Fibroblast of the aortic adventitia (primary cell): ENCODE results near the gene PIP5K1B. TPM values are rescaled to one million over a fixed set of nuclear protein-coding genes. Genes with fewer than 3 reads are reported as not detected.

Experiments used
- DNase-seq: peaks from one replicate; pipeline ENCODE4 v3.0.0-alpha.2; 2010; ENCODE audit warnings: low read depth
- H3K4me3 ChIP-seq: 2 replicates; pipeline ENCODE4 v1.5.1; 2011; ENCODE audit warnings: low read depth, mild to moderate bottlenecking, control low read depth, low read length, moderate library complexity
- total RNA-seq: library from RNA; depleted of rRNA; stranded (reverse); fragments of >200 nt; gene quantifications from 2 replicates; pipeline ENCODE4 v1.2.3, GENCODE V29; 2012; ENCODE audit warnings: low replicate concordance
- TF ChIP-seq, protein P1 (sequence below): IDR thresholded peaks from 2 replicates; pipeline ENCODE4 v1.5.1; 2011; ENCODE audit warnings: mild to moderate bottlenecking, low read length, control low read depth, inconsistent platforms; ENCODE audit not compliant: insufficient read depth

Gene PIP5K1B
- total RNA-seq, 1 donor, result not detected

DNA sequence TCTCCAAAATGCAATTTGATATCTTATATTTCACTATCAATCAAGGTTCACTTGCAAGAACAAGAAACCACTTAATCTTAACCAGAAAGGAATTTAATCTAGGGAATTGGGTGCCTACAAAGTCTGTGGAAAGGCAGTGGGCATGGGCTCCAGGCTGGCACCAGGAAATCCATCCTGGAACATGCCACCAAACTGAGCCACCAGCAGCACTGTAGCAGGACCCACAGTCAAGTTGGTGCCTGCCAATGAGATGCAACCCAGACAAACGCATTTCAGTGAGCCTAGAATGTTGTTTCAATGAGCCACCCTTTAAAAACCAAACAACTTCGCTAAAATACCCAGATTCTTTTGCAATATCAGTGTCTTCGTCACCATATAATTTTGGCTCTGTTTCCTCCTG, 237.8 kb downstream of the PIP5K1B start:
- TF ChIP-seq, protein P1, sequence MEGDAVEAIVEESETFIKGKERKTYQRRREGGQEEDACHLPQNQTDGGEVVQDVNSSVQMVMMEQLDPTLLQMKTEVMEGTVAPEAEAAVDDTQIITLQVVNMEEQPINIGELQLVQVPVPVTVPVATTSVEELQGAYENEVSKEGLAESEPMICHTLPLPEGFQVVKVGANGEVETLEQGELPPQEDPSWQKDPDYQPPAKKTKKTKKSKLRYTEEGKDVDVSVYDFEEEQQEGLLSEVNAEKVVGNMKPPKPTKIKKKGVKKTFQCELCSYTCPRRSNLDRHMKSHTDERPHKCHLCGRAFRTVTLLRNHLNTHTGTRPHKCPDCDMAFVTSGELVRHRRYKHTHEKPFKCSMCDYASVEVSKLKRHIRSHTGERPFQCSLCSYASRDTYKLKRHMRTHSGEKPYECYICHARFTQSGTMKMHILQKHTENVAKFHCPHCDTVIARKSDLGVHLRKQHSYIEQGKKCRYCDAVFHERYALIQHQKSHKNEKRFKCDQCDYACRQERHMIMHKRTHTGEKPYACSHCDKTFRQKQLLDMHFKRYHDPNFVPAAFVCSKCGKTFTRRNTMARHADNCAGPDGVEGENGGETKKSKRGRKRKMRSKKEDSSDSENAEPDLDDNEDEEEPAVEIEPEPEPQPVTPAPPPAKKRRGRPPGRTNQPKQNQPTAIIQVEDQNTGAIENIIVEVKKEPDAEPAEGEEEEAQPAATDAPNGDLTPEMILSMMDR, result no peak
- DNase-seq, result no peak
- H3K4me3 ChIP-seq, result no peak overlapping the region

DNA sequence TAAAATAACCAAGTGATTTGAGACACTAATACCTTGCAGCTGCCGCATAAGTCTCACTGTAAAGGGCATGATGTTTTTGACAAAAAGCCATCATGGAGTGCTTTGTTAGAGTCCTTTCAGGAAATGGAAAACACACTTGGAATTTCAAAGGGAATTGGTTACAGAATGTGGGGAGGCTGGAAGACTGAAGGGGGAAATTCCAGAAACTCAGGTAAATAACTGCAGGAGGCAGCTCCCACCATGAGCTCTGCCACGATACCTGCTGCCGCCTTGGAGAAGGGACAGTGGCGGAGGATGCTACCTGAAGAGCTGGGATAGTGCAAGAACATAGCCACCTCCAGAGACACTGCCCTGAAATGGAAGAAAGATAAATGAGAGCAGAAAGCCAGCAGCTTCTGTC, 242.0 kb downstream of the PIP5K1B start:
- DNase-seq, result no peak
- TF ChIP-seq, protein P1, result no peak
- no peak overlapping the region for H3K4me3 ChIP-seq

DNA sequence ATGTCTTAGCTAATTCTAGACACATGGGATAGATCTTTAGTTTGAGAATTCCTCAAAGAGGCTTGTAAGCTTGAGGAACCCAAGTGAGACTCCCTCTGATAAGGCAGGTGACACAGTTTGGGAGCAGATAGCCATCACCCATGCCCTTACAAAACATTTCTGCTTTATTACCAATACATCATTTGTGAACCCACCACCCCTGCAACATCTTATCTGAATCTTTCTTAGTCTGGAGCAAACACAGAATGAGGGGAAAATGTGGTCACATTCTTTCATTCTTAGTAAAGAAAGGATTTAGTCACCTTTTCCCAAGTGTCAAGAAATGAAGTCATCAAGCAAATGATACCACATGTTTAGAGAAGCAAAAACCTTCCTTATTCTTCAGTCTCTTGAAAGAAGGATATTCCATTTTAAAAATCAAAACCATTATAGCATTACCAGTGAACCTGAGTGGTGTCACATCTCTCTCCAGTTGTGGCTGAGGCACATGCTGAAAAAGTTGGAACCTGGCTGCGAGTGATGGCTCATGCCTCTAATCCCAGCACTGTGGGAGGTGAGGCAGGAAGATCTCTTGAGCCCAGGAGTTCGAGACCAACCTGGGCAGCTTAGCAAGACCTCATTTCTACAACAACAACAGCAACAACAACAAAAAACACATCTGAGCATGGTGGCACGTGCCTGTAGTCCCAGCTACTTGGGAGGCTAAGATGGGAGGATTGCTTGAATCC, 243.0 kb downstream of the PIP5K1B start:
- H3K4me3 ChIP-seq, result no peak overlapping the region
- no peak for DNase-seq
- TF ChIP-seq, protein P1, result no peak

DNA sequence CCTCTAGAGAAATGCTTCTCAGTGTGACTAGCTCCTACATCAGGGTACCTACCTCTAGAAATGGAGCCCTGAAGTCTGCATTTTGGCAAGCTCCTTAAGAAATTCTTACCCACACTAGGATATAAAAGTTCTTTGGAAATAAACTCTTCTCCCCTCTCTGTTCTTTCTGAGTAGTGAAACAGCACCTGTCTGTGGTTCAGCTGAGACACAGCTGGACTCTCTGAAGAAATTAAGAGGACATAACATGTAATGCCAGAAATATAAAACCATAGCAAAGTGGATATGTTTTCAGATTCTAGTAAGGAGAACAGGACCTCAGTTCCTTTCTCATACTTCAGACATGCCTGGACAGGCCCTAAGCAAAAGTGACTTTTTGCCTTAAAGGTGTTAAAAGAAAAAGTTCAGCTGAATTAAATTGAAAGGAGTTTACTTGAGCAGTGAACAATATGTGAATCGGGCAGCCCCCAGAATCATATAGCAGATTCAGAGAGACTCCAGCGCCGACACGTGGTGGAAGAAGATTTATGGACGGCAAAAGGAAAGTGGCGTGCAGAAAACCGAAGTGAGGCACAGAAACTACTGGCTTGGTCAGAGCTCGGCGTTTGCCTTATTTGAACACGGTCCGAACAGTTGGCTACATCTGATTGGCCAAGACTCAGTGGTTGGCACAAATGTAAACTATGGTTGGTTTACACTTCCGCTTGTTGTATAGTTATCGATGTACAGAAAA, 244.4 kb downstream of the PIP5K1B start:
- DNase-seq, result peak; percentile 5
- no peak overlapping the region for H3K4me3 ChIP-seq
- TF ChIP-seq, protein P1, result no peak

DNA sequence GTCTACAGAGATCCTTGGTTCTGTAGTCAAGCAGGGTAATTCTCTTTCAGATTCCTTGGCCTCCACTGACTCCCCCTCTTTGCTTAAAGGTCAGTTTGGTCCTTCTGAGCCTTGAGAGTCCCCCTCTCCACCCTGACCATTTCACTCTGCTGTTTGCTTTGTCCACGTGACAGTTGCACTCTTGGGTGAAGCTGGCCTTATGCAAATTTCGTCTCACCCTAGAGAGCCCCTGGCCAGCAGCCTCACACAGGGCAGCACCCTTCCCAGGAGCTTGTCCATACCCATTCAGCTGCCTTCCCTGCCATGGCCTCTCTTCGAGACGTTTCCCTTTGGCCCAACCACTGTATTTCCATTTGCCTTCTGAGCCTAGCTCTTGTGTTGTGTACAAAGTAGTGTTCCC, 245.1 kb downstream of the PIP5K1B start:
- H3K4me3 ChIP-seq, result no peak overlapping the region
- no peak for DNase-seq
- TF ChIP-seq, protein P1, result no peak

DNA sequence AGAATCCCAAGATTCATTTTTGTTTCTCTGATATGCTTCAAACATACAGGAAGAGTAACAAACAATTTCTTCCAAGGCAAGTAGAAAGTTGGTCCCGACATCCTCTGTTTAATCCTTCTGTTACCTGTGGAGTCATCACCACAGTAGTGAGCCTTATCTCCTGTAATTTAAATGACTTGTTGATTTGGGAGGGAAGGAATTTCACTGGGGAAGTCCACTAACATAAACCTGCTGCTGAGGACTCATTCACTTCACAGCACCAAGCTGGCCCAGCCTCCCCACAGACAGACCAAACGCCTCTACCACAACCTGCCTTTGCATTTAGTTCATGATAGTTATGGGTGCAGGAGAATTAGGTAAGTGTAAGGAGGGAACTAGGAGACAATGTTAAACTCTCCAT, 245.6 kb downstream of the PIP5K1B start:
- DNase-seq, result no peak
- TF ChIP-seq, protein P1, result no peak
- H3K4me3 ChIP-seq, result no peak overlapping the region
